Measurements from ENCODE around the gene MAGEE2. TPM values are rescaled to one million over a fixed set of nuclear protein-coding genes. Genes with fewer than 3 reads are reported as not detected.

The MAGEE2 gene, protein sequence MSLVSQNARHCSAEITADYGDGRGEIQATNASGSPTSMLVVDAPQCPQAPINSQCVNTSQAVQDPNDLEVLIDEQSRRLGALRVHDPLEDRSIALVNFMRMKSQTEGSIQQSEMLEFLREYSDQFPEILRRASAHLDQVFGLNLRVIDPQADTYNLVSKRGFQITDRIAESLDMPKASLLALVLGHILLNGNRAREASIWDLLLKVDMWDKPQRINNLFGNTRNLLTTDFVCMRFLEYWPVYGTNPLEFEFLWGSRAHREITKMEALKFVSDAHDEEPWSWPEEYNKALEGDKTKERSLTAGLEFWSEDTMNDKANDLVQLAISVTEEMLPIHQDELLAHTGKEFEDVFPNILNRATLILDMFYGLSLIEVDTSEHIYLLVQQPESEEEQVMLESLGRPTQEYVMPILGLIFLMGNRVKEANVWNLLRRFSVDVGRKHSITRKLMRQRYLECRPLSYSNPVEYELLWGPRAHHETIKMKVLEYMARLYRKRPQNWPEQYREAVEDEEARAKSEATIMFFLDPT
- total RNA-seq = not detected in 2 replicates

DNA sequence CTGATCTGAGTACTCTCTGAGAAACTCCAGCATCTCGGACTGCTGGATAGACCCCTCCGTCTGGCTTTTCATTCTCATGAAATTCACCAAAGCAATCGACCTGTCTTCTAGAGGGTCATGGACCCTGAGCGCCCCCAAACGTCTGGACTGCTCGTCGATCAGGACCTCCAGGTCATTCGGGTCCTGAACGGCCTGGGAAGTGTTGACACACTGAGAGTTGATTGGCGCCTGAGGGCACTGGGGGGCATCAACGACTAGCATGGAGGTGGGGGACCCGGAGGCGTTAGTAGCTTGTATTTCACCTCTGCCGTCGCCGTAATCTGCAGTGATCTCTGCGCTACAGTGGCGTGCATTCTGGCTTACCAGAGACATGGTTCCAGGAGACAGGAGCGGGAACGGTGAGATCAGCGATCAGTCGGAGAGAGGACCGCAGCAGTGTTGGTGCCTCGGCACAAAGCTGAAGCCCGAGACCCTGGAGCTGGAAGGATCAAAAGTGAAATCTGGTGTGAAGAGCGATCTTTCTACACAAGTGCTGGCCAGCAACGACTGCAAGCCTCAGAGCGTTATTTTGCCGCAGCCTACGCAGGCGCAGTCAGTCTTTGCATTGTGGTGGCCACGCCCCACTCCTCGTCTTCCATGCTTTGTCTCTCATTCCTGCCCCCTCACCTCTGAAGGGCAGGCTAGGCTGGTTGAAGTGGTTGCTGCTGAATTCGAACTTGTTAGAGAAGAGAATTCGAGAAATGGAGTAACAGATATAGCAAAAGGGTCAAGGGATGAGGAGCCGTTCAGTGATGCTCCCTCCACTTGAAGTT lies at the start of gene MAGEE2:
TSS of gene MAGEE2 (minus strand) at position 575 of the 812 bp plus-strand sequence. CDS start at position 372, 203 bp downstream.

Measured in bronchus fibroblast of lung (primary cell).